DND-41 (cell line): ENCODE results near the gene FGFR1OP2.
A peak's percentile ranks its signal among the peaks of the same experiment; 100 is the strongest.

ENCODE experiments used
- ATAC-seq: fragments of 200-7000 bp; cut with Tn5 transposase; 3 replicates; pipeline ENCODE4 v1.9.1; 2021; ENCODE audit warnings: low read depth; ENCODE audit not compliant: insufficient read depth
- DNase-seq: peaks from one replicate; pipeline ENCODE4 v3.0.0-alpha.2; 2020
- H2AFZ ChIP-seq: 2 replicates; pipeline ENCODE4 v1.6.0; 2012; ENCODE audit warnings: low read depth, low read length
- H3K27ac ChIP-seq: 2 replicates; pipeline ENCODE4 v1.5.1; 2012; ENCODE audit warnings: low read length, inconsistent platforms
- H3K27me3 ChIP-seq: fragments of 200-600 bp; sonication (generic); 2 replicates; pipeline ENCODE4 v1.6.0; 2012; ENCODE audit warnings: low read length, mild to moderate bottlenecking, inconsistent platforms; ENCODE audit not compliant: insufficient read depth, poor library complexity
- H3K36me3 ChIP-seq: 2 replicates; pipeline ENCODE4 v1.5.1; 2012; ENCODE audit warnings: low read length, inconsistent platforms; ENCODE audit not compliant: insufficient read depth
- H3K4me1 ChIP-seq: 2 replicates; pipeline ENCODE4 v1.5.1; 2012; ENCODE audit warnings: mild to moderate bottlenecking, low read length; ENCODE audit not compliant: insufficient read depth
- H3K4me2 ChIP-seq: 2 replicates; pipeline ENCODE4 v1.6.0; 2012; ENCODE audit warnings: mild to moderate bottlenecking, moderate library complexity, low read length, inconsistent platforms; ENCODE audit not compliant: insufficient read depth
- H3K4me3 ChIP-seq, 2 experiments: fragments of 200-600 bp in 1 of 2; shearing (Covaris generic) in 1 of 2; 2 replicates each; pipeline ENCODE4 v1.5.1; 2012 to 2016; ENCODE audit warnings: inconsistent platforms in 2 of 2, low read length in 2 of 2, mild to moderate bottlenecking in 2 of 2, low read depth in 1 of 2, moderate library complexity in 1 of 2
- H3K79me2 ChIP-seq: 2 replicates; pipeline ENCODE4 v1.6.0; 2012; ENCODE audit warnings: low read length, inconsistent platforms; ENCODE audit not compliant: insufficient read depth
- H3K9ac ChIP-seq: 2 replicates; pipeline ENCODE4 v1.6.0; 2012; ENCODE audit warnings: low read depth, mild to moderate bottlenecking, inconsistent platforms, low read length, moderate library complexity
- H3K9me3 ChIP-seq: 2 replicates; pipeline ENCODE4 v1.5.1; 2012; ENCODE audit warnings: low read length, moderate library complexity, mild to moderate bottlenecking, inconsistent platforms; ENCODE audit not compliant: insufficient read depth, severe bottlenecking
- H4K20me1 ChIP-seq: 2 replicates; pipeline ENCODE4 v1.6.0; 2012; ENCODE audit warnings: low read length; ENCODE audit not compliant: insufficient read depth
- EZH2 ChIP-seq: IDR thresholded peaks from 3 replicates; pipeline ENCODE4 v1.6.1; 2012; ENCODE audit warnings: borderline replicate concordance, low read depth, mild to moderate bottlenecking, moderate library complexity, low read length, inconsistent platforms; ENCODE audit not compliant: severe bottlenecking
- TF ChIP-seq, protein P1 (sequence below): IDR thresholded peaks from 2 replicates; pipeline ENCODE4 v1.5.1; 2012; ENCODE audit warnings: borderline replicate concordance, low read length, moderate library complexity, mild to moderate bottlenecking; ENCODE audit not compliant: poor library complexity, severe bottlenecking; ENCODE audit errors: extremely low read depth

Gene FGFR1OP2

DNA sequence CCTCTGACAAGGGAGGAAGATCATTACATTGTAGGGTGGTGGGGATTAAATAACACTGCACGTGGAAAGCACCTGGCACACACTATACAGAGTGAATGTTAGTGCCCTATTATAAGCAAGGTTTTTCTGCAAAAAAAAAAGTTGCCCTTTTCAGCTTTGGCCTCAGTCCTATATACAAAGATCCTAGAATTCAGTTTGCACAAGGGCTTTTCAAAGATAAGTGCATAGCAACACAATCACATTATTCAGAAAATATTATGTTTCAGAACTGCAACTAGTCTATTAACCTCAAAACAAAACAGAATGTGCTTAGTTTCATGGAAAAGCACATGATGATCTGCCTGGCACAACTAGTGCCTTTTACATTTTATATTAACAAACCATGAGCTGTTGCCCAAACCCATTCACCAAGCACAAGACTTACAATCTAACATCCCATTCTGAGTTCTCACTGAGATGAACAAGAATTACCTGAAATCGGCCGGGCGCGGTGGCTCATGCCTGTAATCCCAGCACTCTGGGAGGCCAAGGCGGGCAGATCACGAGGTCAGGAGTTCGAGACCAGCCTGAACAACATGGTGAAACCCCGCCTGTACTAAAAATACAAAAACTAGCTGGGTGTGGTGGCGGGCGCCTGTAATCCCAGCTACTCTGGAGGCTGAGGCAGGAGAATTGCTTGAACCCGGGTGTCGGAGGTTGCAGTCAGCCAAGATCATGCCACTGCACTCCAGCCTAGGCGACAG lies 74.1 kb downstream of the FGFR1OP2 start:
- peak overlapping the region; percentile 75 for H3K4me2 ChIP-seq
- H3K4me3 ChIP-seq = peak overlapping the region in 1 of 2 experiments; percentile 89; a peak in 2 of 4 replicates
- H3K79me2 ChIP-seq = peaks cover 66% of the 10 kb centered on the region
- peaks cover 15% of the 10 kb centered on the region; the same call in 1 of the 2 replicates for H3K36me3 ChIP-seq
- H3K9me3 ChIP-seq = no peaks in the 10 kb centered on the region
- H3K9ac ChIP-seq = peak overlapping the region; percentile 90
- peaks cover 82% of the 10 kb centered on the region for H3K4me1 ChIP-seq
- TF ChIP-seq, protein P1, sequence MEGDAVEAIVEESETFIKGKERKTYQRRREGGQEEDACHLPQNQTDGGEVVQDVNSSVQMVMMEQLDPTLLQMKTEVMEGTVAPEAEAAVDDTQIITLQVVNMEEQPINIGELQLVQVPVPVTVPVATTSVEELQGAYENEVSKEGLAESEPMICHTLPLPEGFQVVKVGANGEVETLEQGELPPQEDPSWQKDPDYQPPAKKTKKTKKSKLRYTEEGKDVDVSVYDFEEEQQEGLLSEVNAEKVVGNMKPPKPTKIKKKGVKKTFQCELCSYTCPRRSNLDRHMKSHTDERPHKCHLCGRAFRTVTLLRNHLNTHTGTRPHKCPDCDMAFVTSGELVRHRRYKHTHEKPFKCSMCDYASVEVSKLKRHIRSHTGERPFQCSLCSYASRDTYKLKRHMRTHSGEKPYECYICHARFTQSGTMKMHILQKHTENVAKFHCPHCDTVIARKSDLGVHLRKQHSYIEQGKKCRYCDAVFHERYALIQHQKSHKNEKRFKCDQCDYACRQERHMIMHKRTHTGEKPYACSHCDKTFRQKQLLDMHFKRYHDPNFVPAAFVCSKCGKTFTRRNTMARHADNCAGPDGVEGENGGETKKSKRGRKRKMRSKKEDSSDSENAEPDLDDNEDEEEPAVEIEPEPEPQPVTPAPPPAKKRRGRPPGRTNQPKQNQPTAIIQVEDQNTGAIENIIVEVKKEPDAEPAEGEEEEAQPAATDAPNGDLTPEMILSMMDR = no peak
- TF ChIP-seq EZH2 = no peak
- H3K27me3 ChIP-seq = no peaks in the 10 kb centered on the region
- no peak for DNase-seq
- no peak overlapping the region for H2AFZ ChIP-seq
- H4K20me1 ChIP-seq = peaks cover 5% of the 10 kb centered on the region; the same call in 1 of the 2 replicates
- H3K27ac ChIP-seq = peak overlapping the region; percentile 31
- no peak for ATAC-seq

DNA sequence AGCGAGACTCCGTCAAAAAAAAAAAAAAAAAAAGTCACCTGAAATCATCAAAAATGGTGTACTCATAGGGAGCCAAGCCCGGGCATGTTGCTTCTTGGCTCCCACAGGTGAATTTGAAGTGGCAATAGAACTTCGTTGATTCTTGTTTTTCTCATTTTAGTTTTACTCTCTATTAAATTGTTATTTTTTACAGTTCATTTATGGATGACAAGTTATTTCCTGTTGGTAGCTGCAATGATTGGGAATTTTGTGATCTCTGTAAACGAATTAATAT lies 74.6 kb downstream of the FGFR1OP2 start:
- Histone ChIP-seq H3K36me3 (peaks cover 15% of the 10 kb centered on the region; the same call in 1 of the 2 replicates), H3K27ac (peak overlapping the region; percentile 92), H3K4me3 (peak overlapping the region; percentile 80 to 89), H3K27me3 (no peaks in the 10 kb centered on the region), H3K9ac (peak overlapping the region; percentile 90), H4K20me1 (peaks cover 5% of the 10 kb centered on the region; the same call in 1 of the 2 replicates), H3K9me3 (no peaks in the 10 kb centered on the region), H3K4me1 (peaks cover 87% of the 10 kb centered on the region), H2AFZ (no peak overlapping the region; the same call in 1 of the 2 replicates), H3K79me2 (peaks cover 61% of the 10 kb centered on the region), H3K4me2 (peak overlapping the region; percentile 75)
- DNase-seq = no peak
- no peak for TF ChIP-seq EZH2
- TF ChIP-seq, protein P1 = no peak
- no peak for ATAC-seq

DNA sequence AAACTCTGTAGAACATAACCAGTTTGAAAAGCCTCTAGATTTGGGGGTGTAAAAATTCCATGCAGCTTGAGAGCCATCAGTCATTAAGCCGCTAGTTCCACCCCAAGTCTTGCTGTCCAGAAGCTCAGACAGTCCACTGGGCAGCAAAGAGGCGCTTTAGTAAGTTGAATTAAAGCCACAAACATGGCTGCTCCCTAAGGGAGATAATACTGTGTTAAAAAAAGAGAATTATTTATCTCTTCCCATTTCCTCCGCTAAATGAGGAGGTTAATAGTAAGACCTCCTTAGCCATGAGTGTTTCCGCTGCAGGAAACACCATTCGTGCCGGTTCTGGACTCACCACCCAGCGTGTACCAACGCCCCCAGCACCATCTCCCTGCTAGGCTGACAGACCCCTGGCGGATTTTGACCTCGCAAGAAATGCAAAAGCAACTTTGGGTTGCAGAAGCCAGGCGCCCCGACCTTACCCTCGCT lies 75.4 kb downstream of the FGFR1OP2 start:
- peaks cover under 1% of the 10 kb centered on the region; the same call in 1 of the 2 replicates for H4K20me1 ChIP-seq
- H3K27me3 ChIP-seq = no peaks in the 10 kb centered on the region
- ATAC-seq = peak; percentile 33
- peaks cover 8% of the 10 kb centered on the region; the same call in 1 of the 2 replicates for H3K36me3 ChIP-seq
- H3K4me2 ChIP-seq = peak overlapping the region; percentile 75
- H3K27ac ChIP-seq = peak overlapping the region; percentile 92
- H3K79me2 ChIP-seq = peaks cover 54% of the 10 kb centered on the region
- no peaks in the 10 kb centered on the region for H3K9me3 ChIP-seq
- H3K4me1 ChIP-seq = peaks cover 89% of the 10 kb centered on the region
- no peak for DNase-seq
- peak overlapping the region; percentile 90 for H3K9ac ChIP-seq
- TF ChIP-seq, protein P1 = no peak
- TF ChIP-seq EZH2 = no peak
- H3K4me3 ChIP-seq = peak overlapping the region; percentile 80 to 89
- peak overlapping the region; percentile 88 for H2AFZ ChIP-seq
